Frontal cortex (tissue), 1 donor: ENCODE data around the gene LAYN. TPM values are rescaled to one million over a fixed set of nuclear protein-coding genes. Genes with fewer than 3 reads are reported as not detected.

Source experiments
- small RNA-seq: library from RNA; depleted of rRNA; stranded (forward); fragments of <200 nt; gene quantifications from one replicate; pipeline ENCODE3, GENCODE V24; 2014
- total RNA-seq: library from RNA; depleted of rRNA; stranded (reverse); fragments of >200 nt; gene quantifications from one replicate; pipeline ENCODE4 v1.2.3, GENCODE V29; 2014

LAYN gene
- total RNA-seq, 1 donor from 2014 or later, result 4.1 TPM

Small RNAs within 50 kb of the gene (small RNA-seq; reads per million reads assigned to genes)
- gene MIR34B (0.25 reads per million, percentile 5 among the genes with 10 or more reads in this experiment), gene MIR34C (2.7 reads per million, percentile 87 among the genes with 10 or more reads in this experiment)

Other genes starting within 250 kb of the LAYN start
- 0.41 TPM for gene POU2AF3, start 242.2 kb upstream of the LAYN start, total RNA-seq
- gene POU2AF1, start 161.4 kb upstream of the LAYN start, total RNA-seq, result not detected
- gene BTG4, start 28.3 kb upstream of the LAYN start, total RNA-seq, result not detected
- gene HOATZ, start 25.9 kb upstream of the LAYN start, total RNA-seq, result not detected
- gene SIK2, start 61.7 kb downstream of the LAYN start, total RNA-seq, result 13.9 TPM
- gene PPP2R1B, start 225.7 kb downstream of the LAYN start, total RNA-seq, result 22.0 TPM